Right hindlimb (tissue), 1 donor: ENCODE measurements around the gene FAM78B.

Source experiments
- DNase-seq: peaks from one replicate; pipeline ENCODE4 v3.0.0-alpha.2; 2018

FAM78B gene

DNA sequence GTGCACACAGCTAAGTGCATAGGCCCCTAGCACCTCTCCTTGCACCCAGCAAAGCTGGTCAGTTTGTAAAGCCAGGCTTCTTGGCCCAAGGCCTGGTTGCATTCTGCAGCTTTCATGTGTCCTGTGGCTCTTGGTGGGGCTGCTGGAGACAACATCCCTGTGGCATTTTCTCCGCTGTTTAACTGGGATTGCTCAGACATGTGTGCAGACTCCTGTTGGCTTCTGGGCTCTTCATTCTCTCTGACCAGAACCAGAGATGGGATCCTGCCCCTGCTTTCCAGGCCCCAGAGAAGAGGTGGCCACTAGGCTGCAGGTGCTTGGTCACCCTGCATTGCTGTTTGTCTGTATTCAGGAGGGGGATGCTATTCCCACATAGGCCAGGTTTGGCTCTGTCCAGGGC is 50.8 kb downstream of the FAM78B start:
- no peak for DNase-seq

DNA sequence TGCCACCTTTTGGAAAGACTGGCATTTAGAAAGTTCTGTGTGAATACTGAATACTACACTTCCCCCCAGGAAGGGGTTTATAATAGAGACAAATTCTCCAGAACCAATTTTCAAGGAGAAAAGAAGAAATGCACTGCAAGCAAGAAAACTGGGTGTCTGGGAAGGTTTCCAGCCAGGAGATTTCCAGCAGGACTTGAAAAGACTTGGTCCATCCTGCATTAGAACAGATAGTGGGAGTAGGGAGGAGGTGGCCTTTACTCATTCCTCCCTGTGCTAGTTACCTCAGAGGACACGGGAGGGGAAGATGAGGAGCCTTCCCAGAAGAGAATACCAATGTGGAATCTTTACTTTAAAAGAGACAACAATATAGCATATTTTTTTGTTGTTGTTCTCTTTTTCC is 52.4 kb downstream of the FAM78B start:
- DNase-seq, result no peak

DNA sequence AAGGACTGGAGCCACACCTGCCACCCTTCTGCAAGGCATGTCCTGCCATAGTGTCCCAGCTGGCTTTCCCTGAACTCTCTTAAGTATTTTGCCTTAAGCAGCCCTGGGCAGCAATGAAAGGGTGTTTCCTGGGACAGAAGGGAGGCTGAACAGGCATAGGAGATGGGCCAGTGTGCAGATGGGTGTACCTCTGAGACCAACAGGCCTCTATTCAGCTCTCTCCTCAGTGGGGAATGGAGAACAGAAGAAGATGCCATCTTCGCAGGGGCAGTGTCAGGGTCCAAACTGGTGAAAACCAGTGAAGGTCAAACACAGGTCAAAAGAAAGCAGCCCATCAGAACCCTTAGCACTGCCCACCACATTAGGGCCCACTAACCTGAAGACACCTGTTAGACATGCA is 53.2 kb downstream of the FAM78B start:
- DNase-seq, result no peak

DNA sequence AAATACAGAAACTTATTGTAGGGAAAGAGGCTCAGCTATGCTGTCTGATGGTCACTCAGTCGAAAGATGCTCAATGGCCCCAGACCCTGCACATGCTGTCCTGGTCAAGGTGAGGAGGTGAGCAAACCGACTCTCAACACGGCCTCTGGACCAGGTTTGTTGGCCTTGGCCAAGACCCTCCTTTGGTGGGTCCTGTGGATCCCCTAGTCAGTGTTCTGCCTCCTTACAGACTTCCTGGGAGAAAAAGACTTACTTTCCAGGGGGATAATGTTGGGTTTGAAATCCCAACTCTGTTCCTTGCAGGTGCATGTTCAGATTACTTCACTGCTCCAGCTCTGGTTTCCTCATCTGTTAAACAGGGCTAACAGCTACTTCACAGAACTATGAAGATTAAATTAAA is 53.8 kb downstream of the FAM78B start:
- no peak for DNase-seq

DNA sequence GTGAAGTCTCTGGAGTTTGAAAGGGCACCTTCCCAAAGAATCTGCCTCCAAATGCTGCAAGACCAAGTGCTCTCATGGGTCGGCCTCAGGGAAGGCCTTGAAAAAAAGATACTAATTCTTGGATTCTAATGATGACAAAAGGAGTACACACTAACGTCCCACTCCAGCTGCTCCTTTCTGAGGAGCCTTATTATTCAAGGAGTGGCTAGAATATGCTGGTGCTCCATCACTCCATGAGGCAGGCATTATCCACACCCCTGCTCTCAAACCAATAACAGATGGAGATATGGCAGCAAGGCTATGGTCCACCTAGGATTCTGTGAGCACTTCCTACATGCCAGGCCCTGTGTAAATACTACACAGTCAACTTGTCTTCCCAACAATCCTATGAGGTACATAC is 54.4 kb downstream of the FAM78B start:
- DNase-seq, result no peak

DNA sequence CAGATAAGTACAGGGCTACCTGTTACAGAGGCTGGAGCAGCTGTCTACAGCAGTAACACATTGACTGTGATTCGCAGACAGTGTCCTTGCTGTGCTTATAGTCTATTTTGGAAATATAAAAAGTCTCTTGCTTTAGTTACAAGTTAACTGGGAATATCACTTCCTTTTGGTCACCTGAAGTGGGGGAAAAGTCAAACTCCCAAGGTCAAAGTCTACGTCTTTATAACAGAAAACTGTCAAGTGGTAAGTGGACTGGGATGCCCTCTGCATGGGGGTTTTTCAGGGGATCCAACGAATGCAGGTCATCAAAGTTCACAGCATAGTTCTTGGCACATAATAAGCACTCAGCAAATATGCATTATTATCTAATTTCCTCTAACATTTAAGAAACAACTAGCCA is 55.4 kb downstream of the FAM78B start:
- DNase-seq, result no peak

DNA sequence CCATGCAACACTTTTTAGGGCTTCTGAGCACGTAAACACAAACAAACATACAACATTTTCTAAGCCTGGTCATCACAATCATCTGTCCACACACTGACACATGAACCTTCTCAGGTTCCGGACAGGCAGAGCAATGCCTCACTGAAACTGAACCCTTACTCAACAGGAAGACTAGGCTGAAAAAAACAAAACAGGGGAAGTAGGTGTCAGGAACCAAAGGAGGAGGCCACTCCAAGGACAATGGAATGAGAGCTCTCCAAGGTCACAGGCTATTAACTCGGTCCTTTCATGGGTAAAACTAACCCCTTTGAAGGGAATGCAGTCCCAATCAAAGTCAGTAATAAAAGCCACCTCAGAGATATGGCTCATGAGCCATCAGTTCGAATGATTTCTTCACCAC is 76.6 kb downstream of the FAM78B start:
- no peak for DNase-seq

DNA sequence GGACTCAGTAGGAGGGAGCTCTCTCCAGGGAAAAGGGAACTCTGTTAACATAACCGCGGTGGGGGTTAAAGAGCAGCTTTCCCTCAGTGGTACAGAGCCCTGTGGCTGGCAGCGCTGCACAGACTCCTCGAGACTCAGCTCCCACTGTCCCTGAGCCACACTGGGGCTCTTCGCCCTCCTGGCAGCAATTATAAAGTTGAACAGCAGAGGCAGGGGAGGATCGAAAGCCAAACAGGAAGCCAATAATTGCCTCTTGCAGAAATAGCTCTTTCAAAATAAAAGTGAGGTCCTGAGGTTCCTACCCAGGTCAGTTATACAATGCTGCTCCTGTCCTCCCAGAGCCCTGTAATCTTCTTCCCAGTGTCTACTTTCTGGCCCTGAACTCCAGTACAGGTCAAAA is 77.0 kb downstream of the FAM78B start:
- no peak for DNase-seq

DNA sequence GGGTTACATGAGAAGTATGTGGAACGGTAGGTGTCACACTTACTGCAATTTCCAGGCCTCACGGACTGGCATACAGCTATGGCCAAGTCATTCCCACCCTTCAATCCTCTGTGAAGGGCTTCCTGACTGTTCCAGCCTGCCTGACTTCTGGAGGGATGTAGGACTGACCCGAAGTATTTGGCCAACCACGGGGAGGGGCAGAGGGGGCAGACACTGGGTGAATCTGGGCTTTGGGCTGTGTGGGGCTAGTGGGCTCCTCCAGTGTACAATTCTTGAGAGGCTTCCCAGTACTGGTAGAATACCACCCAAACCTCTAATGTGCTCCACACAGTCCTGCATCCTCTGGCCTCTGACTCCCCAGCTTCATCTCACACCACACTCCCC is 78.2 kb downstream of the FAM78B start:
- DNase-seq, result no peak

DNA sequence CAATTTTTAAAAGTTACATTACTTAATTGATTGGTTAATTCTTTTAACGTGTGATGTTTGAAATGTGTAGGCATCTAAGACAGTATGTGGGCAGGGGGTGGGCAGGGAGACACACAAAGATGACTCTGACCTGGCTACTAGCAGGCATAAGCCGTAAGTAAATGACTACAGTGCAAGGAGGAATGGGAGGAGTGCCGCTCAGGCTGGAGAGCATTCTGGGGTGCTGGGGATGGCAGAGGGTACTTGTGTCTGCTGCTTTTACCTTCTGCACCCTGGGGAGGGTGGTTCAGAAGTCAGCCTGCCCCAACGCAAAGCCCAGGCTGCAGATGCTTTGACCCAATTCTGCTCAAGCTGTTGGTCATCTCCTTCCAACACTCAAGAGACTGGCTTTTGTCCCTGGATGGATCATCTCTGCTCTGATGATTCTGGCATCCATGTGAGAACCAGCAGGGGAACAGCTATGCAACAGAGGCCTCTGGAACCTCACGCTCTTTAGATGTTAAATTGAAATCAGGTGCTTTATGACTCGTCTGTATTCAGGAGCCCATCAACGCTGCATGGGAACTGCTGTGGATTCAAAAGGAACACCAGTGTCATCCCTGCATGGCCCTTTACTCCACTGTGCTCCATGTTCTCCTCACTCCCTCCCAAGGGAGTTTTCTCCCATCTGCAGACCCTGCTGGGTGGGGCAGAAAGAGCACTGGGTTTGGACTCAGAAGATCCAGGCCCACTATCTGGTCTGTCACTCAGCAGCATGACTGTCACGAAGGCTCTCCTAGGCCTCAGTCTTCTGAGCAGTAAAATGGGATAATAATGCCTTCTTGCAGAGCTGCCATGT is 78.8 kb downstream of the FAM78B start:
- no peak for DNase-seq

DNA sequence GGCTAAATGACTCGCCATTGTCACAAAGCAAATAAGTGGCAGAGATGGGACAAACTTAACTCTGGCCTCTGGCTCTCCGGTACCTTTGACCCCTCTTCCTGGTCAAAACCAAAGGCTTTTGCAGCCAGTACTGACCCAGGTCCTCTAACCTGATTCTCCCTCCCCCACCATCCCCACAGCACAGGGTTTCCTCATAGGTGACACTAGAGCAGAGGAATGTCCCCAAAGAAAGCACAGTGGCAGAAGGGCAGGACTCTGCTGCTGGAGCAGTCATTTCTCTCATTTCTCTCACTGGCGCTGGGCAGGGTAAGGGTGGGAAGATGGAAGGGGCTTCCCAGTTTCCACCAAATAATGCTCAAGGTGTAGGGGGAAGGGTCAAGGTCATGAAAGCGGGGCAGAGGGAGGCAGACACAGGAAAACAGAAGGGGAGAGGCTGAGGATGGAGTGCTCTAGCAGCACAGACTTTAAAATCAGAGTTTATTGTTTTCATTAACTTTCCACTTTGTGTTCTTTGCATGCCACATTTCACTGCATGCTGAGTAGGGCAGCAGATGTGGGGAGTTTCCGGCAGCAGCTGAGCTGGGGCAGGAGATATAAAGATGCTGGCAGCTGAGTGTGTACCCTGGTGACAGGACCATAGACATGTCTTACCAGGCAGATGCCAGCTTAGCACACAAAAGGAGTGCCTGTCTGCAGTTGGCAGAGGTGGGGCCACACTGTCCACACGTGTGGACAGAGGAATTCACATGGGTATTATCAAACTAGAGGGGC is 80.5 kb downstream of the FAM78B start:
- no peak for DNase-seq

DNA sequence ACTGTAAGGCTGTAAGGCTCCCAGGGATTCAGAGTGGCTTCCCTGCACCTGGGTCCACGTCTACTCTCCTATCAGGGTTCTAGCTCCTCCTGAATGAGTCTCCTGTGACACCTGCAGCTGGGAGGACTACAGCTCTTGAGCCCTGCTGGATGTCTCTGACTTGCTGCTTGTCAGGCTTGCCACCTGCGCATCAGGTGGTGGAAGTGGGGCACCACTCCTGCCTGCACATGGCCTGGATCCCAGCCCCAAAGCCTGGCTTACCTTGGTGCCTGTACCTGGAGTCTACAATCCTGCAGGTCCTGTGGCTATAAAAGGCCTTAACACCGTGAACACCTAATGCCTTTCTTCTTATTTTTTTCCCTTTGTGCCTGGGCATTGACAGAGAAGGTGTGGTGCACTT is 82.2 kb downstream of the FAM78B start:
- DNase-seq, result no peak

DNA sequence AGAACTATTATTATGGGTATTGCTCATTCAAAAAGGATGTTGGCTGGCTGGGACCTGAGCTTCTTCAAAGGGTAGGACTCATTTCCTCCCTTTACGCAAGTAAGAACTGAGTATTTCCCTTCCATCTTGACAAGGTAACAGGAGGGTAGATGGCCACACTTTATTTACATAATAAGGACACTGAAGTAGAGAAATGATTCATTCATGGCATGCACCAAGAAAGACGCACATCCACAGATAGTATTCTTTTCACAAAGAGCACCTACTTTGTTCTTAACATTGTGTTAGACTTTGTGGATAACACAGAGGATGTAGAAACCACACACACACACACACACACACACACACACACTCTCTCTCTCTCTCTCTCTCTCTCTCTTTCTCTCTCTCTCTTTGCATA is 82.9 kb downstream of the FAM78B start:
- DNase-seq, result no peak

DNA sequence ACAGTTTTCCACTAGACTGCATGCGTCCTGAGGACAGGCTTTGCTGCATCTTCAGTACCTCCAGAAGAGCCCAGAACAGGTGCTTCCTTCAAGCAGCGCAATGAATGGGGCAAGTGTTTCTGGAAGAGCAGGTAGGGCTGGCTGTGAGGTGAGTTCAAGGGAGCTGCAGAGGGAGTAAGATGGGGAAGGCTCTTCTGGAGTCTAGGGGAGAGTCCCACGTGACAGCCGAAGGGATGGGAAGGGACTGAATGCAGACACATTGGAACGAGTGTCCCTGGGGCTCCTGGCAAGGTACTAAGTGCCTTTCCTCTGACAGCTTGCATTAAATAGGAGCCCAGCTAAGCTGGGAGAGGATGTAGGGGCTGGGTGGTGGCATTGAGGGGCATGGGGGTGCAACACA is 84.2 kb downstream of the FAM78B start:
- DNase-seq, result no peak

DNA sequence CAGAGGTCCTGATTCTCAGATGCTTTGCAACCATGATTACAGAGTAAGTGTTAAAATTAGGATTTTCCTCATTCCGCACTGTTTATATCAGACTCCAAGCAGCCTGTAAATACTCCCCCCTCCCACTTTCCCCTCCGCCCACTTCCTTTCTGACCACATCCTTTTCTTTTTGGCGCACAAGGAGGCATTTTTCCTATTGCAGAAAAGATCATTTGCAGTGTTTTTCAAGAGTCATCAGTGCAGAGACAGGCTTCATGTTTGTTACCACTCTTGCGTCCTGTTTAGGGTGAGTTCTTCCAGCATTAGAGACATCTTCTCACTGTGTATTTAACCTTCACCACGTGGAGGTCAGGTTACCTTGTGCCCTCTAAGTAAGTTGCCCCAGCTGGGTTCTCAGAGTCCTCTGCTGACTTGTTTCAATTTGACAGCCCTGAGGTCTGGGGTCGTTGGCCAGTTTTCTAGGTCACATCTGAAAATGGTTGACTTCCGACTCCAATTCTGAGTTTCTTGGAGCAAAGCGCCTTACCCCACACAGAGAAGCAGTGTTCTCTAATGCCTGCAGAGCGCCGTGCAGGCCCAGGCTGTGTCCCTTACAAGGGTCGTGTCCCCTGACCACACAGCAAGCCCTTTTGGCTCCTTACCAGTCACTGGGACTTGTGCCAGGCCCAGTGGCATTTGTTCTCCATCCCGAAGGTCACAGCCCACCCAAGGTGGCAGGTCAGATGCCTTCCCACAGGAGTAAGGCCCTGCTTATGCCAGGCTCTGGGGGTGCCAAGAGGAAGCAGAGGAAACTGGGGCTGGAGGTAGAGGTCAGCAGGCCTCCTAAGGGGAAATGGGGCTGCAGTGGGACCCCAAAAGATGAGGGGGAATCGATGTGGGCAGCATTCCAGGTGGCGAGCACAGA is 85.6 kb downstream of the FAM78B start:
- DNase-seq, result peak; percentile 48

DNA sequence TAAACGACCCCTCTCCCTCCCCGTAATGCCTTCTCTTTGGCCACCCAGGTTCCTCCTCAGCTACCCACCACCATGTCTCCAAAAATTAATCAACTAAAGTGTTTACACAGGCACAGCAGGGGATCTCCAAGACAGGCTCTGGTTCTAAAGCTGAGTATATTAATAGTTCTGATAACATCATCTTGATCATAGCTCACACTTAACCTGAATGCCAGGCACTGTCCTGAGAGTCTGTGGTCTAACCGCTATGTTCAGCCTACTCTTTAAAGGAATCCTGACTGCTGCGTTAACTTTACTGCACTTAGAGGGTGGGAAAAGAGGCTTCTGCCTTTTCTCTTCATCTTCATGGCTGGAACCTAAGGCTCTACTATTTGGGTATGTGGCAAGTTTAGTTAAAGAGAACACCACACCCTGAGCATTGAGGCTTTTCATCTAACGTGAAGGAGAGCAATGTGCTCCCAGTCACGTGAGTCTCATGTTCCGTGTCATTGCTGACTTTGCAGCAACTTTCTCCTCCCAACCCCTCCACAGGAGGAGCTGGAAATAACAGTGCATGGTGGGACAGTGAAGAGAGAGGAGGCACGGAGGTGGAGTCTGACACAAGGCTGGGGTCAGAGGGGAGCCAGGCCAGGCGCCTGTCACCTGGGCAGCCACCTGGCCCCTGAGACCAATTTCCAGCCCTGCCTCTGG is 86.4 kb downstream of the FAM78B start:
- no peak for DNase-seq

DNA sequence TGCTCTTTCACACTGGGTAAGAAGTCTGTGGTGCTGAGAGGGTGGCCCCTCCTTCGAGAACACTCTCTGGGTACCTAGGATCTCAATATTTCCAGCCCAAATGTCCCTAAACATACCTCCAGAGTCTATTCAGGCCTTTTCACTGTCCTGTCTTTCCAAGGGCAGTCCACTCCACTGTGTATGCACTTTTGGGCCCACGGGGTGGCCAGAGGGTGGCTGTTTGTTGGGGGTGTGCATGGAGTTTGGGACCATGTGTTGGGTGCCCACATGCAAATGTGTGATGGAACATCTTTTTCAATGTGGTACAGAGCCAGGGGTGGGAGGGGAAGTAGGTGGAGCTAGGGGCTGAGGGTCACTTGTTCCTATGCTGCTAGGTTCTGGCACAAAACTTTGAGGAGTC is 87.5 kb downstream of the FAM78B start:
- no peak for DNase-seq

DNA sequence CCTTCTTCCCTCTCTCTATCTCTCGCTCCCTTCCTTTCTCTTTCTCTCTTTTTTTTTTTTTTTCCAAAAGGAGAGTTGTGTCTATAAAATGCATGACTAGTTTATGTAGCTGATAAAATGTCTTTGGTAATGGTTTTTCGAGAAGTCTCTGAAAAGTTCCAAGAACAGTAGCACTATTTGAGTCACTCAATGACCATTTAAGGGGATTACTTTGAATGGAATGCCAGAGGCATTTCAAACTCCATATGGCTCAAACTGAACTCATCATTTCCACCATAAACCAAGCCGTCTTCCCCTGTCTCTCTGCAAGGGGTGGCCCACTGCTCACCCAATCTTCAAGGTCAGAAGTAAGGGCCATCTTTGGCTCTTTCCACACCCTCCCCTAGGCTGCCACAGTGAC is 93.3 kb downstream of the FAM78B start:
- DNase-seq, result no peak

DNA sequence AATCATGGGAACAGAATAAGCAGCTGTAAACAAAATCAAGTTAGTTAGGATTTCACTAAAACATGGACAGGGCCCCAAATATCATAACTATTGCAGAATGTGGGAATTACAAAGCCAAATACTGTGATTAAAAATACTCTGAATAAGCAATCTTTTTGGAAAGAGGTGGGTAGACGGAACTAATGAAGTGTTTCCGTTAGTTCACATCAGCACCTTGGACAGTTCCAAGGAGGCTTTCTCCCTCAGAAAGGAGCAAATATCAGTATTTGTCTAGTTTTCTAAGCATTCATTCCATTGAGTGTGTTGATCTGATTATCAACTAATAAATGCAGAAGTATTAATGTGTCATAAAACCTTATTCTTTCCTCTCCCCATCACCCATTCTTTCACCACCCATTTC is 97.4 kb downstream of the FAM78B start:
- DNase-seq, result no peak

DNA sequence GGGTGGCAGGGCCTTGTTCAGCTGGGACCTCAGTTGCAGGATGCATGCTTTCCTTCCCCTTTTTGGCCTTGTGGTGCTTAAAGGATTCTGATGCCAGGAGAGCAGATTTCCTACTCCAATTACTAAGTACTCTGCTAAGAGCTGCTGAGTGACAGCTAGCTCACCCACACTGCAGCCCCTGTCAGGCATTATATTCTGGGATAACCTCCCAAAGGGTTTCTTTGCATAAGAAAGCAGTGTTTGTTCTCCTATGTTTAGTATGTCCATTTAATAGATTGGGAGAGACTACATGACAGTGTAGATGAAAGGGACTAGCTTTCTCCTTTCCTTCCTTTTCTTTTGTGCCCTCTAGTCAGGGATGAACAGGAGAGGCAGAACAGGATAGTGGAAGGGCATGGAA is 100.7 kb downstream of the FAM78B start:
- no peak for DNase-seq

DNA sequence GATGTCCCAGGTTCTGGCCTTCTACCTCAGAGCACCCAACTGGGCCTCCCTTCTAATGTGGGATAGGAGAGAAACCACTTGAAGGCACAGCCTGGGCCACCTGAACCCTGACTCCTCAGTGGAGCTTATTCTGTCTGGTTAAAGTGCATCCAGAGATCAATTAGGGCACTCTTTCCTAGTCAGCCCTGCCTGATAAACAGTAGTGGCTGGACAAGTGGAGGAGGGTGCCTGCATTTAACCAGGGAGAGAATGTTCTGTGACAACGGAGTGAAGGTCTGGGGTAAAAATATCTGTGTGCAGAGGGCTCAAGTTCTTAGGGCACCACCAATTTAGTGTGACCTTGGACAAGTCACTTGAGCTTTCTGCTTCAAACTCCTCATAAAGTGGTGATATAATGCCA is 101.8 kb downstream of the FAM78B start:
- no peak for DNase-seq

DNA sequence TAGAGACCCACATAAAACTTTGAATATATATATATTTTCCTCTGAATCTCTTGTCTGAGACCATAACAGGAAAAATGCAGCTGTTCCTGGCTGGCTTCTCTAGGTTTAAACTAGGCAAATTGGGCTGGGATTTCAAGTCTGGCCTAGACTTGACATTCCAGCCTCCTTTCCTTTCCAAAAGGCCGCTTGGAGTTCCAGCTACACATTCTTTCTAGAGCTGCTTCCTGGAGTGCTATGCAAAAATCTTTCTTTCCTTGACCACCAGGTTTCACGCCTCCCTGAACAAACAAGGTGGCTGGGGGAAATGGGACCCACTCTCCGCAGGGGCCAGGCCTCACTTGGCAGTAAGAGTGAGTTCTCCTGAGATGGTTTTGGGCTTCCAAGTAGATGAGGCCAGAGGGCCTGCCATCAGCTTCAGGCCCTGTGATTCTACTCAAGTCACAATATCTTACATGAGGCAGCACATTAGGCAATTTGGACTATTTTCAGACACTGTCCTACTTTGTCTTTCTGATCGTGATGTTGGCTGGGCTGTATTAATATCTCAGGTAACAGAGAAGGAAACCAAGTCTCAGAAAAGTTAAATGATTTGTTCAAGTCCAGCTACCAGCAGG is 102.4 kb downstream of the FAM78B start:
- DNase-seq, result peak; percentile 77
